ENCODE data around the gene TDRD7.

TDRD7 gene

DNA sequence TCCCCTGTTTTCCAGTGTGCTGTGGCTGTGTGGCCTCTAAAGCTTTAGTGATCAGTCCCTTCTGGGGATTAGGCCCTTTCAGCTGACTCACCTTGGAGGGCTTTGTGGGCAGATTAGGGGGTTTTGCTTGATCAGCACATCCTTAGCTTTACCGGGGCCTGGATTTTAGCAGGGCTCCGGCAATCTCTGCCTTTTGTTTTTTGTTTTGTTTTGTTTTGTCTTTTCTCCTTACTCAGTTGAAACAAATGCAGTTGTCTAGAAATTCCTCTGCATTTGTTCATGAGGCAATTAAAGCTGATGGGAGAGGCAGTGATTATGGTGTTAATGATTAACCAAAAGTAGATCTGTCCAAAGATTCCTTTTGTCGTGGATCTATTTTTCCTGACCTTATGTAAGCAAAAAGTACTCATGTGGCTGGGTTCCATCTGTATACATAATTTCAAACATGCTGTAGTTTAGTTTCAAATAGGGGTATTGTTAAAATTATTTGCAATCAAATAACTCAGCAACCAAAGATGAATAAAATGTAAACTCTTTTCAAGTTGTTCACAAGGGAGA is 5.2 kb upstream of the TDRD7 start:
- Histone ChIP-seq H3K79me2 (no peaks in the 10 kb centered on the region), H3K4me2 (ENCODE audit: low read length) (no peak overlapping the region), H3K4me1 (peaks cover 3% of the 10 kb centered on the region), H2AFZ (no peak overlapping the region), H3K27ac (no peak overlapping the region), H3K4me3 (ENCODE audit: low read depth, low read length) (no peak overlapping the region), H3K9ac (no peak overlapping the region), H3K36me3 (ENCODE audit: control insufficient read depth, insufficient read depth, low read length) (no peaks in the 10 kb centered on the region), H3K9me3 (ENCODE audit: control insufficient read depth, low read length) (peaks cover 4% of the 10 kb centered on the region), H3K27me3 (ENCODE audit: control insufficient read depth, insufficient read depth, low read length) (no peaks in the 10 kb centered on the region)
- TF ChIP-seq, protein P1, sequence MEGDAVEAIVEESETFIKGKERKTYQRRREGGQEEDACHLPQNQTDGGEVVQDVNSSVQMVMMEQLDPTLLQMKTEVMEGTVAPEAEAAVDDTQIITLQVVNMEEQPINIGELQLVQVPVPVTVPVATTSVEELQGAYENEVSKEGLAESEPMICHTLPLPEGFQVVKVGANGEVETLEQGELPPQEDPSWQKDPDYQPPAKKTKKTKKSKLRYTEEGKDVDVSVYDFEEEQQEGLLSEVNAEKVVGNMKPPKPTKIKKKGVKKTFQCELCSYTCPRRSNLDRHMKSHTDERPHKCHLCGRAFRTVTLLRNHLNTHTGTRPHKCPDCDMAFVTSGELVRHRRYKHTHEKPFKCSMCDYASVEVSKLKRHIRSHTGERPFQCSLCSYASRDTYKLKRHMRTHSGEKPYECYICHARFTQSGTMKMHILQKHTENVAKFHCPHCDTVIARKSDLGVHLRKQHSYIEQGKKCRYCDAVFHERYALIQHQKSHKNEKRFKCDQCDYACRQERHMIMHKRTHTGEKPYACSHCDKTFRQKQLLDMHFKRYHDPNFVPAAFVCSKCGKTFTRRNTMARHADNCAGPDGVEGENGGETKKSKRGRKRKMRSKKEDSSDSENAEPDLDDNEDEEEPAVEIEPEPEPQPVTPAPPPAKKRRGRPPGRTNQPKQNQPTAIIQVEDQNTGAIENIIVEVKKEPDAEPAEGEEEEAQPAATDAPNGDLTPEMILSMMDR (IDR thresholded peaks at IDR 0.05) = no peak

DNA sequence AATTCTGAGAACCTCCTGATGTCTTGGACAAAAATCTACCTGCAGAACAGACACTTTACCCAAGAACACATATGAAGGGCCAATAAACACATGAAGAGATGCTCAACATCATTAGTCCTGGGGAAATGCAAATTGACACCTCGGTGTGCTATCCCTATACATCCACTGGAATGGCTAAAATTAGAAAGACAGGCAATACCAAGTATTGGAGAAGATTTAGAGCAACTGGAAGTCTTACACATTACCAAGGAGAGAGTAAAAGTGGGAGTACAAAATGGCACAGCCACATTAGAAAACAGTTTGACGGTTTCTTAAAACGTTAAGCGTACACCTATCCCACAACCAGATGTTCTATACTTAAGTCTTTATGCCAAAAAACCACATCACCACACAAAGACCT is 3.3 kb upstream of the TDRD7 start:
- no peaks in the 10 kb centered on the region for H3K27me3 ChIP-seq (ENCODE audit: control insufficient read depth, insufficient read depth, low read length)
- H3K36me3 ChIP-seq (ENCODE audit: control insufficient read depth, insufficient read depth, low read length) = no peaks in the 10 kb centered on the region
- no peak overlapping the region for H2AFZ ChIP-seq
- no peak overlapping the region for H3K4me2 ChIP-seq (ENCODE audit: low read length)
- no peak overlapping the region for H3K27ac ChIP-seq
- no peak overlapping the region for H3K9ac ChIP-seq
- peaks cover 5% of the 10 kb centered on the region for H3K4me1 ChIP-seq
- peaks cover 2% of the 10 kb centered on the region for H3K9me3 ChIP-seq (ENCODE audit: control insufficient read depth, low read length)
- TF ChIP-seq, protein P1 (IDR thresholded peaks at IDR 0.05) = no peak
- no peak overlapping the region for H3K4me3 ChIP-seq (ENCODE audit: low read depth, low read length)
- no peaks in the 10 kb centered on the region for H3K79me2 ChIP-seq

DNA sequence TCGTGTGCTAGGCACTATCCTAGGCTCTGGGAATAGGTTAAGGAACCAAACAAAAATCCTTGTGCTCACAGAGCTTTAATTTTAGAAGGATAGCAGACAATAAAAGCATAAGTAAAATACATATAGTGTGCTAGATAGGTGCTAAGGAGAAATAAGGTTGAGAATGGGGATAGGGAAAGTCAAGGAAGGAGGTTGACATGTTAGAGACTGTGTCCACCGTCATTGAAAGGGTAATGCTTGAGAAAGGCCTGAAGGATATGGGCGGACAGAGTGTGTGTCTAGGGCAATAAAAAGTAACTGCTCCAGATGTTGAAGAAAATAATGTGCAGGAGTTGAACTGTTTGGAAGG is 482 bp upstream of the TDRD7 start:
- no peaks in the 10 kb centered on the region for H3K36me3 ChIP-seq (ENCODE audit: control insufficient read depth, insufficient read depth, low read length)
- H3K4me2 ChIP-seq (ENCODE audit: low read length) = peak overlapping the region; percentile 62
- H3K4me1 ChIP-seq = peaks cover 7% of the 10 kb centered on the region
- TF ChIP-seq, protein P1 (IDR thresholded peaks at IDR 0.05) = no peak
- no peaks in the 10 kb centered on the region for H3K9me3 ChIP-seq (ENCODE audit: control insufficient read depth, low read length)
- no peaks in the 10 kb centered on the region for H3K27me3 ChIP-seq (ENCODE audit: control insufficient read depth, insufficient read depth, low read length)
- peak overlapping the region; percentile 35 for H3K4me3 ChIP-seq (ENCODE audit: low read depth, low read length)
- H3K79me2 ChIP-seq = no peaks in the 10 kb centered on the region
- H3K9ac ChIP-seq = no peak overlapping the region
- peak overlapping the region; percentile 70 for H2AFZ ChIP-seq
- H3K27ac ChIP-seq = no peak overlapping the region

DNA sequence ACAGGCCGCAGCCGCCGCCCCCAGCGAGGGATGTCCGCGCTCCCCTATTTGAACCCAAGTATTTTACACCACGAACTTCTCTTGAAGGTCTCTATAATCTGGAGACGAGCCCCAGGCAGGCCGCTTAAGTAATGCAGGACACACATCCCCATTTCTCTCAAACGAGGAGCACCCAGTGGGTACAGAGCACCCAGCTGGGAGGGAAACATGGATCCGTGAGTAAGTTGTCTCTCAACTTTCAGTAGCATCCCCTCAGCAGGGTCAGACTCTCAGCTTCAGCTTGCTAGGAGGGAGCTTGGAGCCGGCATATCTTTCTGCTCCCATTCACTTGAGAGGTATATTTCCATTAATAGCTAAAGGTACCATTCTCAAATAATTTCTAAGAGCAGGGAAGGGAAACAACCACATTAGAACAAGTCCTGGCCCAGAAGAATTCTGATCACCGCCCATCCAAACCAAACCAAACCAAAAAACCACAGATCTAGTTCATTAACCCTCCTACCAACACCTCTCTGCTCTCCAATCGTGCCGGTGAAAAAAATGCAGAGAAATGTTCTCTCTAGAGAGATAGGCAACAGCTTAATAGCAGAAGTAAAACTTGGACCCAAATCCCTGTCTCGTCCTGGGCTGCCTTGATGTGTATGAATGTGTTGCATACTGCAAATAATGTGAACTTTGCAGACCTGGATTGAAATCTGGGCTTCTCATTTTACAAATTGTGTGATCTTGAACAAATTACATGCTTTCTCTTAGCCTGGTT is 910 bp downstream of the TDRD7 start:
- Histone ChIP-seq H2AFZ (peak overlapping the region; percentile 82), H3K36me3 (ENCODE audit: control insufficient read depth, insufficient read depth, low read length) (no peaks in the 10 kb centered on the region), H3K9ac (no peak overlapping the region), H3K27me3 (ENCODE audit: control insufficient read depth, insufficient read depth, low read length) (no peaks in the 10 kb centered on the region), H3K9me3 (ENCODE audit: control insufficient read depth, low read length) (no peaks in the 10 kb centered on the region), H3K4me2 (ENCODE audit: low read length) (peak overlapping the region; percentile 75), H3K79me2 (no peaks in the 10 kb centered on the region), H3K27ac (peak overlapping the region; percentile 56), H3K4me3 (ENCODE audit: low read depth, low read length) (peak overlapping the region; percentile 80), H3K4me1 (peaks cover 7% of the 10 kb centered on the region)
- TF ChIP-seq, protein P1 (IDR thresholded peaks at IDR 0.05) = no peak

DNA sequence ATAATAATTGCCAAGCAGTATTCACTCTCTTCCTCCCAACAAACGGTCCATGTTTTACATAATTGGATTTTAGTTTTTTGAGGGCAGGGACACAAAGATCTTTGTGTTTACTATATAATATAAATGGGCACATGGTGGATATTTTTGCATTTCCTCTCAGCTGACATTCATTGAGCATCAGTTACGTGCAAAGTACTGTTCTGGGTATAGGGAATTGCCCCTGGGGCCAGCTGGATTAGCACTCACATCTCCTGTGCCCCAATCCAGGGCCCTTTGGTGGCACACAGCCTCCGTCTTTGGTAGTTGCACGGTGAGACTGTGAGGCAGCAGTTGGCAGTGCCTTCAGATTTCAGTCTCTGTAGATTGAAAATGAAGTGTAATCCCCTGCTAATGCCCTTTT is 1.6 kb downstream of the TDRD7 start:
- no peaks in the 10 kb centered on the region for H3K36me3 ChIP-seq (ENCODE audit: control insufficient read depth, insufficient read depth, low read length)
- TF ChIP-seq, protein P1 (IDR thresholded peaks at IDR 0.05) = no peak
- no peaks in the 10 kb centered on the region for H3K9me3 ChIP-seq (ENCODE audit: control insufficient read depth, low read length)
- no peak overlapping the region for H3K4me3 ChIP-seq (ENCODE audit: low read depth, low read length)
- H3K27ac ChIP-seq = no peak overlapping the region
- H2AFZ ChIP-seq = no peak overlapping the region
- no peak overlapping the region for H3K4me2 ChIP-seq (ENCODE audit: low read length)
- no peak overlapping the region for H3K9ac ChIP-seq
- no peaks in the 10 kb centered on the region for H3K79me2 ChIP-seq
- peaks cover 7% of the 10 kb centered on the region for H3K4me1 ChIP-seq
- H3K27me3 ChIP-seq (ENCODE audit: control insufficient read depth, insufficient read depth, low read length) = no peaks in the 10 kb centered on the region

Data from parathyroid adenoma (tissue), 2 donors.